ENCODE results near the gene PRTN3. TPM values are rescaled to one million over a fixed set of nuclear protein-coding genes. Genes with fewer than 3 reads are reported as not detected.
"Not testable (repeated sequence)": the region's sequence is repeated elsewhere in the genome, so short reads cannot be mapped to it uniquely, and the experiment has no call there.

The PRTN3 gene
- total and polyA plus RNA-seq, 3 experiments from 2014 or later: not detected

DNA sequence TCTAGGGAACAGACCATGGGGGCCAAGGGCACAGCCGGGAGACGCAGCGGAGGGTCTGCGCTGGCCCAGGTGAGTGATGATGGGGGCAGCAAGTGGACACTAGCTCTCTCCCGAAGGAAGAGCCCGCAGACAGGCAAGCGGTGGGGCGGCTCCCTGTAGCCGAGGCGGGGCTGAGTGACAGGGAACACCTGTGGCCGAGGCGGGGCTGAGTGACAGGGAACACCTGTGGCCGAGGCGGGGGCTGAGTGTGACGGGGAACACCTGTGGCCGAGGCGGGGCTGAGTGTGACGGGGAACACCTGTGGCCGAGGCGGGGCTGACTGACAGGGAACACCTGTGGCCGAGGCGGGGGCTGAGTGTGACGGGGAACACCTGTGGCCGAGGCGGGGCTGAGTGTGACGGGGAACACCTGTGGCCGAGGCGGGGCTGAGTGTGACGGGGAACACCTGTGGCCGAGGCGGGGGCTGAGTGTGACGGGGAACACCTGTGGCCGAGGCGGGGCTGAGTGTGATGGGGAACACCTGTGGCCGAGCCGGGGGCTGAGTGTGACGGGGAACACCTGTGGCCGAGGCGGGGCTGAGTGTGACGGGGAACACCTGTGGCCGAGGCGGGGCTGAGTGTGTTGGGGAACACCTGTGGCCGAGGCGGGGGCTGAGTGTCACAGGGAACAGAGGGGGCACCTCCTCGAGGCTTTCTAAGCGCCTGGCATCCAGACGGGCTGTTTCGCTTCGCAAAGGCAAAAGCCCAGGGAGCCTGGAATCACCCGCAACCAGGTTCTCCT lies 50.8 kb downstream of the PRTN3 start:
- not testable (repeated sequence) for H3K27me3 ChIP-seq (ENCODE audit: insufficient read depth, low read length, poor library complexity, severe bottlenecking); H3K27me3 Mint-ChIP-seq; H3K9me3 ChIP-seq (ENCODE audit: low read length); H3K9me3 Mint-ChIP-seq; H3K4me3 ChIP-seq (ENCODE audit: low read length); DNase-seq
- ChIA-PET POLR2A (interaction anchor here (2.0 to 5.3 kb wide), 3 partner anchors 11 to 28 kb away, joined by 9 to 77 read pairs (median 22); no protein-coding TSS in a partner anchor), CTCF (interaction anchor here (2.0 to 2.7 kb wide), 2 partner anchors 18 to 28 kb away, joined by 25 to 26 read pairs; no protein-coding TSS in a partner anchor)
- Mint-ChIP-seq H3K36me3 (peaks cover 0 to 42% (median 2%) of the 10 kb centered on the region in 3 donors), H3K4me1 (peaks cover 21 to 61% (median 22%) of the 10 kb centered on the region in 3 donors), H3K4me3 (peak overlapping the region; percentile 78 to 92 (median 84)), H3K27ac (peak overlapping the region in 6 of 8 donors; percentile 61 to 98 (median 78))
- peaks cover 10% of the 10 kb centered on the region for H3K36me3 ChIP-seq (ENCODE audit: insufficient read depth, low read length)
- peaks cover 12% of the 10 kb centered on the region for H3K4me1 ChIP-seq (ENCODE audit: insufficient read depth, low read length)
- H3K27ac ChIP-seq (ENCODE audit: low read depth, low read length): peak overlapping the region; percentile 69

GRCh38 chr19:892243-892893 lies 51.6 kb downstream of the PRTN3 start:
- DNase-seq: peak in 1 of 5 donors; percentile 72
- H3K4me1 ChIP-seq (ENCODE audit: insufficient read depth, low read length): peaks cover 12% of the 10 kb centered on the region

GRCh38 chr19:892894-893689 lies 52.3 kb downstream of the PRTN3 start, which contains the start of the genes MED16 and RNU6-9:
Gene MED16 (minus strand): TSS chr19:893187. CDS start chr19:891131, 2,056 bp downstream.
Gene RNU6-9 (plus strand): TSS chr19:893484.
- peaks cover 10% of the 10 kb centered on the region for H3K36me3 ChIP-seq (ENCODE audit: insufficient read depth, low read length)
- peaks cover 8% of the 10 kb centered on the region for H3K4me1 ChIP-seq (ENCODE audit: insufficient read depth, low read length)
- peaks cover 0 to 48% (median 3%) of the 10 kb centered on the region in 3 donors for H3K36me3 Mint-ChIP-seq
- H3K27me3 ChIP-seq (ENCODE audit: insufficient read depth, low read length, poor library complexity, severe bottlenecking): no peaks in the 10 kb centered on the region
- ChIA-PET CTCF (interaction anchor here (1.0 to 2.7 kb wide), 8 partner anchors 10 to 122 kb away, joined by 3 to 26 read pairs (median 6); no protein-coding TSS in a partner anchor), POLR2A (interaction anchor here (0.5 to 5.3 kb wide), 10 partner anchors 9 to 497 kb away, joined by 3 to 77 read pairs (median 8); partner anchors contain the start of gene CIRBP)
- H3K9me3 ChIP-seq (ENCODE audit: low read length): no peaks in the 10 kb centered on the region
- H3K4me3 Mint-ChIP-seq: peak within 1 kb of the TSS; percentile 91 to 96 (median 92)
- H3K4me3 ChIP-seq (ENCODE audit: low read length): peak within 1 kb of the TSS; percentile 74
- peaks cover 0 to 2% (median 0%) of the 10 kb centered on the region in 5 donors for H3K9me3 Mint-ChIP-seq
- peaks cover 20 to 56% (median 21%) of the 10 kb centered on the region in 3 donors for H3K4me1 Mint-ChIP-seq
- peak within 1 kb of the TSS; percentile 86 for H3K27ac ChIP-seq (ENCODE audit: low read depth, low read length)
- peak within 1 kb of the TSS; percentile 98 to 100 (median 99) for H3K27ac Mint-ChIP-seq
- H3K27me3 Mint-ChIP-seq: peaks cover 0 to 5% of the 10 kb centered on the region in 2 donors
- DNase-seq: peak; percentile 88 to 95 (median 93)

More at GRCh38 chr19:892243-892893, 51.6 kb downstream of the PRTN3 start:
- peak overlapping the region; percentile 60 to 98 (median 84) for H3K27ac Mint-ChIP-seq
- CTCF ChIA-PET: interaction anchor here (1.0 to 2.7 kb wide), 8 partner anchors 10 to 121 kb away, joined by 3 to 26 read pairs (median 6); no protein-coding TSS in a partner anchor
- POLR2A ChIA-PET: interaction anchor here (0.5 to 5.3 kb wide), 8 partner anchors 10 to 498 kb away, joined by 3 to 77 read pairs (median 9); partner anchors contain the start of gene CIRBP
- peaks cover 0 to 2% (median 0%) of the 10 kb centered on the region in 5 donors for H3K9me3 Mint-ChIP-seq
- peaks cover 0 to 5% of the 10 kb centered on the region in 2 donors for H3K27me3 Mint-ChIP-seq
- Histone ChIP-seq H3K9me3 (ENCODE audit: low read length) (no peaks in the 10 kb centered on the region), H3K4me3 (ENCODE audit: low read length) (peak overlapping the region; percentile 74), H3K27me3 (ENCODE audit: insufficient read depth, low read length, poor library complexity, severe bottlenecking) (no peaks in the 10 kb centered on the region), H3K27ac (ENCODE audit: low read depth, low read length) (peak overlapping the region; percentile 69), H3K36me3 (ENCODE audit: insufficient read depth, low read length) (peaks cover 10% of the 10 kb centered on the region)
- peaks cover 21 to 60% (median 22%) of the 10 kb centered on the region in 3 donors for H3K4me1 Mint-ChIP-seq
- peak overlapping the region; percentile 78 to 92 (median 83) for H3K4me3 Mint-ChIP-seq
- peaks cover 0 to 45% (median 3%) of the 10 kb centered on the region in 3 donors for H3K36me3 Mint-ChIP-seq

GRCh38 chr19:896434-896833 lies 55.6 kb downstream of the PRTN3 start:
- Mint-ChIP-seq H3K4me1 (peaks cover 10 to 38% (median 16%) of the 10 kb centered on the region in 3 donors), H3K9me3 (peaks cover 0 to 2% (median 0%) of the 10 kb centered on the region in 5 donors), H3K27me3 (peaks cover 0 to 5% of the 10 kb centered on the region in 2 donors), H3K36me3 (peaks cover 0 to 48% (median 3%) of the 10 kb centered on the region in 3 donors), H3K4me3 (no peak overlapping the region), H3K27ac (peak overlapping the region in 3 of 8 donors; percentile 47 to 84 (median 76))
- no peaks in the 10 kb centered on the region for H3K36me3 ChIP-seq (ENCODE audit: insufficient read depth, low read length)
- peaks cover 16% of the 10 kb centered on the region for H3K4me1 ChIP-seq (ENCODE audit: insufficient read depth, low read length)
- DNase-seq: no peak
- no peak overlapping the region for H3K4me3 ChIP-seq (ENCODE audit: low read length)
- POLR2A ChIA-PET: interaction anchor here (5.3 kb wide), 1 partner anchor 11 kb away, joined by 77 read pairs; no protein-coding TSS in a partner anchor
- CTCF ChIA-PET: interaction anchor here (0.7 to 1.5 kb wide), 6 partner anchors 8 to 105 kb away, joined by 3 to 4 read pairs (median 3); no protein-coding TSS in a partner anchor
- H3K27me3 ChIP-seq (ENCODE audit: insufficient read depth, low read length, poor library complexity, severe bottlenecking): no peaks in the 10 kb centered on the region
- no peak overlapping the region for H3K27ac ChIP-seq (ENCODE audit: low read depth, low read length)
- H3K9me3 ChIP-seq (ENCODE audit: low read length): no peaks in the 10 kb centered on the region

DNA sequence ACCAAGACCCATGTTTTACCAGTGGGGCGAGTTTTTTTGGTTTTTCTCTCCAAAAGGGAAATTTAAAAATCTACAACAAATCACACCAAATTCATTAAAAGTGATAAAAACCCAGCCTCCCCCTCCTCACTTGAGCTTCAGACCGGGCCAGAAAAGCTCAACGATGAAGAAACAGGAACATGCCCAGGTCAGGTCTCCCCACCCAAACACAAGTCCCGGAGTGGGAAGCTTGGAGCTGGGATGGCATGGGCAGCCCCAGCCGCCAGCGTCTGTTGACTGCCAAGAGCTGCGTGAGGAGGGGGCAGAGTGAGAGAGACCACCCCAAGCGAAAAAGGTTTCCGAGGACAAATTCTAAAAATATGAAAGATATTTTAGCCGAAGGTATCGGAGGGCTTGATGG lies 56.2 kb downstream of the PRTN3 start:
- Mint-ChIP-seq H3K27ac (peak overlapping the region in 2 of 8 donors; percentile 66 to 76), H3K9me3 (peaks cover 0 to 2% (median 0%) of the 10 kb centered on the region in 5 donors), H3K27me3 (peaks cover 0 to 5% of the 10 kb centered on the region in 2 donors), H3K4me1 (peaks cover 11 to 40% (median 16%) of the 10 kb centered on the region in 3 donors), H3K36me3 (peaks cover 0 to 53% (median 3%) of the 10 kb centered on the region in 3 donors), H3K4me3 (no peak overlapping the region)
- Histone ChIP-seq H3K27me3 (ENCODE audit: insufficient read depth, low read length, poor library complexity, severe bottlenecking) (no peaks in the 10 kb centered on the region), H3K4me3 (ENCODE audit: low read length) (no peak overlapping the region), H3K27ac (ENCODE audit: low read depth, low read length) (no peak overlapping the region), H3K4me1 (ENCODE audit: insufficient read depth, low read length) (peaks cover 15% of the 10 kb centered on the region), H3K9me3 (ENCODE audit: low read length) (no peaks in the 10 kb centered on the region), H3K36me3 (ENCODE audit: insufficient read depth, low read length) (no peaks in the 10 kb centered on the region)
- ChIA-PET CTCF (interaction anchor here (0.7 to 1.0 kb wide), 3 partner anchors 9 to 33 kb away, joined by 3 read pairs; no protein-coding TSS in a partner anchor), POLR2A (interaction anchor here (1.4 to 5.3 kb wide), 2 partner anchors 9 to 11 kb away, joined by 5 to 77 read pairs; no protein-coding TSS in a partner anchor)
- DNase-seq: no peak

DNA sequence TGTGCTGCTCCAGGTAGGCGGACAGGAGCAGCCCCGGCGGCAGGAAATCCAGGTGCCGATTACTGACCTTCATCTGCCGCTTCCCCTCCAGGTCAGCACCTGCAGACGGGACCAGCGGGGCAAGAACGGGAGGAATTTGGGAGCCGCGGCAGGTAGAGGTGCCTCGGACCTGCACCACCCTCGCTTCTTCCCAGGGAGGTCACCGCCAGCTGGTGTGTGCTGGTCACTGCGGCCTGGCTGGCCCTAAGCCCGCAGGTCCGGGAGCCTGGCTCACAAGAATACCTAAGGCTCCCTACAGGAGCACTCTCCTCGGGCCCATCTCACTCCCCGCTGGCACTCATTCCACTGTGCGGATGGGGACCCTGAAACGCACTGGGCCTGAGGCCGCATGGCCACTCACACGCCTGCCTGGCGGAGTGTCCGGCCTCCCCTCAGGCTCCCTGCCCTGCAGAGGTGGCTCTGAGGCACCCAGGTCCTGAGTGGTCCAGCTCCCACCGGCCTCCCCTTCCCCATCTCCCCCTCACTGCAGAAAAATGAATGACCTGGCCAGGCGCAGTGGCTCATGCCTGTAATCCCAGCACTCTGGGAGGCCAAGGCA lies 56.7 kb downstream of the PRTN3 start:
- Histone ChIP-seq H3K27ac (ENCODE audit: low read depth, low read length) (no peak overlapping the region), H3K36me3 (ENCODE audit: insufficient read depth, low read length) (no peaks in the 10 kb centered on the region), H3K4me3 (ENCODE audit: low read length) (no peak overlapping the region), H3K4me1 (ENCODE audit: insufficient read depth, low read length) (peaks cover 12% of the 10 kb centered on the region), H3K9me3 (ENCODE audit: low read length) (no peaks in the 10 kb centered on the region), H3K27me3 (ENCODE audit: insufficient read depth, low read length, poor library complexity, severe bottlenecking) (no peaks in the 10 kb centered on the region)
- H3K4me3 Mint-ChIP-seq: no peak overlapping the region
- peaks cover 0 to 56% (median 3%) of the 10 kb centered on the region in 3 donors for H3K36me3 Mint-ChIP-seq
- POLR2A ChIA-PET: interaction anchor here (1.4 kb wide), 1 partner anchor 9 kb away, joined by 5 read pairs; no protein-coding TSS in a partner anchor
- H3K9me3 Mint-ChIP-seq: peaks cover 0 to 2% (median 0%) of the 10 kb centered on the region in 5 donors
- H3K27ac Mint-ChIP-seq: no peak overlapping the region
- peaks cover 13 to 40% (median 16%) of the 10 kb centered on the region in 3 donors for H3K4me1 Mint-ChIP-seq
- DNase-seq: no peak
- peaks cover 0 to 5% of the 10 kb centered on the region in 2 donors for H3K27me3 Mint-ChIP-seq
- CTCF ChIA-PET: interaction anchor here (1.0 to 1.9 kb wide), 3 partner anchors 10 to 12 kb away, joined by 3 to 6 read pairs (median 4); no protein-coding TSS in a partner anchor

Data from CD8-positive, alpha-beta memory T cell (primary cell).